Activated CD4-positive, alpha-beta T cell treated with anti-CD3 and anti-CD28 coated beads, Interleukin-2, amount 50 U/mL, for 48 hours (primary cell): ENCODE data around the gene MMP10.

Source experiments
- DNase-seq, 2 experiments: peaks; one replicate each; pipeline ENCODE4 v3.0.0-alpha.2; 2020

MMP10 gene

DNA sequence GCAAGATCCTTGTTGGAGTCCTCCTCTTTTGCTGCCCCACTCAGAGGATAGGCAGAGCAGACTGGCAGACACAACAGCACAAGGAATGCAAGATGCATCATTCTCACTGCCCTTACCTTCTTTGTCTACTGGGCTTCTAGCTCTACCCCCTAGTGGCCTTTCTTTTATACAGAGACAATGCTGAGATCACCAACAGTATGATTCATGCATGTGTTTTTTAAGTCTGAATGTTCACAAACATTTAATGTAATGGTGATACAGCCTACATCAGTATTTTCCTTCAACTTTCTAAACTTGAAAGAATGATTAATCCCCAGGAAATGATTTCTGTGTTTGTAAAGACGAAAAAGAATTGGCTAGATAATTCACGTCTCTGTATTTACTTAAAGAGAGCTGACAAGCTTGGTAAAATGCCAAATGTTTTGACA lies at the start of gene MMP10:
TSS of gene MMP10 (minus strand) at position 138 of the 428 bp plus-strand sequence. CDS start at position 101, 37 bp downstream.
- DNase-seq = no peak

DNA sequence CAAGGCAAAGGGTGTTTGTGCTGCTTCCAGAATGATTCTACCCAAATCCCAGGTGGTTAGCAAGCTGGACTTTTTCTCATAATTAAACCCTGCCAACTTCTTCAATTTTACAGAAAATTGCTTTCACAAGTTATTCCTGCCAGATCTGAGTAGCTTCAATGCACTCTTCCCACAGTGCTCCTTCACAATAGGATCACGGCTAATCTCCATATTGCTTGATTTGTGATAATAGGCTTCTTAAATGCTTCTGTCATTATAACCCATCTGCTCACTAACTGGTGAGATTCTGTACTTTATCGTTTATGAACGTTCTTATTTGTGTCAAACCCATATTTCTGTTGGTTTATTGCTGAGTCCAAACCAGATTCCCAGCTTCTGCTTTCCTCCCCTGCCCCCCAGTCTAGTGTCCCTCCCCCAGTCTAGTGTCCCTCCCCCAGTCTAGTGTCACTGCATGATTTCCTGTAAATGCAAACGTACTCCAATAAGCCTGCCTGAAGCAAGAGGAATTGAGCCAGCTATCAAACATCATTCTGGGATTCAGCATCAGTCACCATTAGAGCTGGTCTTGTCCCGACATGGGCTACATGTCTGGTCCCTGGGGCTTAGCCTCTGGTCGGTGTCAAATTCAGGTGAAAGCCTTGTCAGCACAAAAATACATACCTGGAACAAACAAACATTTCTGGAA lies 49.0 kb upstream of the MMP10 start:
- DNase-seq = no peak

DNA sequence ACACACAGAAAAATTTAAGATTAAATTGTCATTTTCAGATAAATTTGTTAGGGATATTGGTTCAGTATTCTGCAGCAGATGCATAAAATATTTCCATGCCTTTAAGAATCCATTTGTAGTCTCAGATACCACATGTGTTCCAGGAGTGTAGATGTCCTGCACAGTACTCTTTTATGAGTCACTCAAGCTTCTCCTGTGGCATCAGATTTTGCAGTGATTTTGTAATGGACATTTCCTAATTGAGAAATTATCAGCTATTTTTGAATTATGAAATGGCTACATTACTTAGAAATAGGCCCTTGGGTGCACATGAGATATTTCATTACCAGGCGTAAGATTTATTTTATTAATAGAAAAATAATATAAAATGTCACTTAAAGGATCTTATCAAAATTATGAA lies 44.1 kb upstream of the MMP10 start:
- DNase-seq = no peak

DNA sequence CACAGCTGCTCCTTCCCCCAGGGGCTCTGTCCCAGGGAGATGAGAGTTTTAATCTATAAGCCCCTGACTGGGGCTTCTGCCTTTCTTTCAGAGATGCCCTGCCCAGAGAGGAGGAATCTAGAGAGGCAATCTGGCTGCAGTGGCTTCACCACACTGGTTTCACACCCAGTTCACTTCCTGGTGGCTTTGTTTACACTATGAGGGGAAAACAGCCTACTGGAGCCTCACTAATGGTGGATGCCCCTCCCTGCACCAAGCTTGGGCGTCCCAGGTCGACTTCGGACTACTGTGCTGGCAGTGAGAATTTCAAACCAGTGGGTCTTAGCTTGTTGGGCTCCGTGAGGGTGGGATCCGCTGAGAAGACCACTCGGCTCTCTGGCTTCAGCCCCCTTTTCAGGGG lies 39.1 kb upstream of the MMP10 start:
- DNase-seq = no peak

DNA sequence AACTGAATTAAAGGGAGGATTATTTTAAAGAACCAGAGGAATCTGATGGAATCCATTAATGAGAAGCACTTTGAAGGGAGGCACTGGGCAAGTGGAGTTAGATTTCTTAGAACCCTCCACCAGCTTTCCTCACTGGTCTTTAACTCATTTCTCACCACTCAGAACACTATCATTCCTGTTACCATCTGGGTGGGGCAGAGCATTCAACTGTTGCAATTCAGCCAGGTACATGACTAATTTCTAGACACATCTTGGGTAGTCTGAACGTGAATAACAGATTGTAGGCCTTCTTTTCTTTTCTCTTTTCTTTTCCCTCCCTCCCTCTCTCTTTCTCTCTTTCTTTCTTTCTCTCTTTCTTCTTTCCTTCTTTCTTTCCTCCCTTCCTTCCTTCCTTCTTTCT lies 33.1 kb upstream of the MMP10 start:
- no peak for DNase-seq

DNA sequence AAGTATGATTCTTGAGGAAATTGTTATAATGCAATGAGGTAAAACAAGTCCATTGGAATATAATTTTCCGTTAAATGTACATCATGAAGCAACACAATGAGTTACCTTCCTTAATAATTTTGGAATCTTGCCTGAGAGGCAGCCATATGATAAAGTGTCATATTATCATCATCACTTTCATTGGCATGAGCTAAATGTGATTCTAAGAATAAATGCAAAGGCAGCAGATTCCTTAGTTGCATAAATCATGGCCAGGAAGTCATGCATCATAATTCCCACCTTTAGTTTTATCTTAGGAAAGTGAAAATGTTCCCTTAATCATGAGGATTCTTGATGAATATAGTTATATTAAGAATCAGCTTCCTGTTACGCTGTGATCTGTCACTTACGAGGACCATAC lies 31.8 kb upstream of the MMP10 start:
- DNase-seq = no peak

DNA sequence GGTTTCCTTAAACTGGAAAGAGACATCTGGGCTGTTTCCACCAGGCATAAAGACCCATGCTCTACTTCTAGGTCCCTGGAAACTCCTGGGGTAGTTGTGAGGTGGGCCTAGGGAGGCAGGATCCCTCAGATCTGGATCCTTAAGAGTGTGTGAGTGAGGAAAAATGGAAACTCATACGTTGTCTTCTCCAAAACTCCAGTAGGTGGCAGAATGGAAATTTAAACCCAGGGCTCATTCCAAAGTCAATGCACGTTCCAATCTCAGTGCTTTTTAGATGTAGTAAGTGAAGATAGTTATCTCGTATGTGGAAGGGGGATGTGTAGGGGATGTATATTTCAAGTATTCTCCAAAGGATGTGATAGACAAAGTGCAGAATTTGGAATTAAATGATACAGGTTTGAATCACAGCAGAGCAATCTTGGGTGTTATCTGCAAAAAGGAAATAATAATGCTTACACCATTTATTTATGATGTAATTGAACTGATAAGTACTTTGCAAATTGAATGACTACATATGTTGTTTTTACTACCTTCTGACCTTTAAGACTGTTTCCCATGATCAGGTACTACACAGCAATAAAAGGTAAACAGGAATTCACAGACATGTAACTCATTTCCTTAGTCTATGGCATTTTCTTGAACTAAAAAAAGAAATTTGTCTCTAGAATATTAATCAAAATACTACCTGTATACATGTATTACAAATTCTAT lies 30.7 kb upstream of the MMP10 start:
- DNase-seq = no peak

DNA sequence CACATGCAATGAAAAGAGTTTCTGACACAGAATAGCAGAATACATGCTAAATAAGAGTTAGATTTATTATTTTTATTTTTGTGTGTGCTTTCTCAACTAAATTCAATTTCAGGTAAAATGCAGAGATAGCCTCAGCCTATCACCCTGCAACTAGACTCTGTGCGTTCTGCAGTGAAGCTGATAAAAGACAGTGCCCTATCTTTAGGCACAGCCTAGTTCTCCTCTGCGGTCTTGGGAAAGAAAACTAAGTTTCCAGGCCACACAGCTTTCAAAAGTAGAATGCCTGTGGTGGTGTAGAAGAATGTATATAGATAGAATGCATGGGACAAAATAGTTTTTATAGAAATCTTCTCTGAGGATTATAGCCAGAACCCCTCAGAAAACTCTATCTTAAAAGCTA lies 29.5 kb upstream of the MMP10 start:
- no peak for DNase-seq

DNA sequence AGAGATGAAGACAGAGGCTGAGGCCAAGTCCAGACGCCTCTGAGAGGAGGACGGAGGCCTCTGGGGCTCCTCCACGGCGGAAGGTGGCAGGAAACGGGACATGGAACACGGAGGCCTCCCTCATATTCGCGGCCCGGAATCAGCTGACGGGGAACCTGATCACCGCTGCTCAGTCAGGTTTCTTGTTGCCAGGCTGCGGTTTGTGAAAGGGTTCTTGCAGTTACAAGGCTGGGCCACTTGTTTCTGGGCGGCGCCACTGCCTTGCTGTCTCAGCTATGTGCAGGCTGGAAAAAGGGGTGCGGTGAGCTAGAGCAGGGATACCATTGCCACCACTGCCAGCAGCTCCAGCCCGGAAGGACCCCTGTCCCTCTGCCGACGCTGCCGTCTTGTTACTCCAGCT lies 27.5 kb upstream of the MMP10 start:
- DNase-seq = peak in 1 of 2 experiments; percentile 6

DNA sequence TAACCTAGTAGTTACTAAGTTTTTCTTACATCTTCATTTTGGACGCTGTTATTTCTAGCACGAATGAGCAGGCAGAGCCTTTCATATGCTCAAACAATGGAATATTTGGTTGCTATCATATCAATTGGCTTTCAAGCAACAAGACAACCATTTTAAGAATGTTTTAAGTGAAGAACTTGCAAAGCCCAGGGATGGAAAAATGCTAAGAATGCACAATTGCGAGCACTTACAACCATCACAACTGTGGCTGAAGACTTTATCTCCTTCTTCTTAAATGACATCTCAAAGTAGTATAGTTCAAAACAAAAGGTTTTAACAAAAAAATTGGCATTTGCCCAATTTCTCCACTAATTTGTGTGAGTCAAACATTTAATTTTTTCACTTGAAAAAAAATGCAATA lies 25.9 kb upstream of the MMP10 start:
- DNase-seq = no peak

DNA sequence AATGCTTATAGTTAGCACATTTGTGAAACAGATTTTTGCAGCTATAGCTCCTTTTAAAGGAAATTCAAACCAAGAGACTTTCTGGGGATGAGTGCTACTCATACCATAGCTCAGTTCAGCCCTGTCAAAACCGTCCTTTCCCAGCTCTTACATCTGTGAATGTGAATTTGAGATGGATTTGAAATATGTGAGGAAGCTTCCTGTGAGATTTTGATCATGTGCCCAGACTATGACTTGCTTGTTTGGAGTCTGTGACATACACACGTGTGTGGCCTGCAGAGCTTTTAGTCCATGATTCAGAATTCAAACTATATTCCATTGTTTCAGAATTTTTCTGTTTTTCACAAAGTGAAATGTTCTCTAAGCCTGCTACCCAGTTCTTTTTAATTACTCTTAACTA lies 21.9 kb upstream of the MMP10 start:
- DNase-seq = no peak

DNA sequence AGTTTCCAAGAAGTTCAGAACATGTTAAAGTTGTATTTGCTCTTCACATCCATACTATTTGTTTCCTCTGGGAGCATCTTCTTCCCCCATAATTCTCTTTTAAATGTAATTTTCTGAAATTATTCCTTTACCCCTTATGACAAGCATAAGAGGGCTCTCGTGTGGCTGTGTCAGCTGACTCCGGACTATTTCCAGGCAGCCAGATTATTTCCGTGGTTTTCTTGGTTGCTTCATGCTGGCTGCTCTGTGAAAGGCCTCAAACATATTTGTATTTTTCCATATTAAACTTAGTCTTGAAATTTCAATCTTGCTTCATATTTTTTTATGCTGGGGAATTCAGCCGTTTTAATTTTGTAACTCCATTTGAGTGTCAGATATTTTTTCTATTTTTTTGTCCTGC lies 20.3 kb upstream of the MMP10 start:
- no peak for DNase-seq

DNA sequence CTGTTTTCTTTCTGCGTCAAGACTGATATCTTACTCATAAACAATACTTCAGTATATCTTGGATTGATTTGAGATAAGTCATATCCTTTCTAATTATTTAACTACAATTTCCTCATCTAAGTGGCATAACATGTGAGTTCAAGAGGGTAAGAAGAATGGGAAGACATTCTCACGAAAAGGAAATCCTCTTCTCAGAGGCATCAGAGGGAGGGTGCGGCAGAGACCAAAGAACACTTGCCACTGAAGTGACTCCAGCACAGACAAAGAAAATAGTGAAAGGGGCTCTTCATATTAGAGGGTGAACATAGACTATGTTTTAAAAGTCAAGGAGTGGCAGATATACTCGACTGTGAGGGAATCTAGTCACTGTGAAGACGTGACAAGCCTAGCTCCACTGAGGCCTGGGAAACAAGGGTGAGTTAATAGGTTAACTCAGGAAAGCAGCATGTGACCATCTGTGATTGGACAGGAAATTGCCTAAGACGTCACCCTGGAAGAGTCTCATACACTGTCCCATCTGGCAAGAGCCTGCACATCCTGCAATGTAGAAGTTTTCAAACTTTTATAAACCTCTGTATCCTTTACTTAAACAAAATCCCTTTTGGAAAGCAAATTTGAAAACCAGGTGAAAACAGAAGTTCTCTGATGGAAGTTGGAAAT lies 19.4 kb upstream of the MMP10 start:
- DNase-seq = no peak

DNA sequence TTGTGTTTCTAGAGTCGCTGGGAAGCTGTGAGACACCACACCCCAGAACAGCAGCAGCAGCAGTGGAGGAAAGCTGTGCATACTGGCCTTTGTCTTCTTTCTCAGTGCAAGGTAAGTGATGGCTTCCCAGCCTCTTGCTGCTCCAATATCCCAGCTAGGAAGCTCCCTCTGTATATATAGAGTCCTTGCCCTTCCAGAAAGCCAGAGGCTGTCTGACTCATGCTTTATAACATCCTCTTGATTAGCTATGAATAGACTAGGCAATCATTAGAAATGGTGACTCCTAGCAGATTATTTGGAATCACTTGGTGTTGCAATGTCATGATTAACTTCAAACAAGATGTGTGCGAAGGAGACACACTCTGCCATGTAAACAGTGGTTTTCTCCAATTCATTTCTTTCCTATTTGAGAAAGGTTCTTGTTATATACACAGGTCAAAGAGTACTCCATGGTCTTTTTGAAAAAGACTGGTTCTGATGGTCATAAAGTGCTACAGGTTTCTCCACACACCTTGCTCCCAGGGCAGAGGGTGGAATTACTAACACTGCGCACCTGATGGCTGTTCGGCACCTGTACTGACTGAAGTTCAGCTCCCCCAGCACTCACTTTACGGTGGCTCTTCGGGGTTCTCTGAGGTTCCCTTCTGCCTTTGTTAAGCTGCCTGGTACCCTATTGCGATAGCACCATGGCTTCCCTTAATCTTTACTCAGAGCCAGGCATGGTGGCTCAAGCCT lies 17.8 kb upstream of the MMP10 start, which contains the start of gene MMP1:
TSS of gene MMP1 (minus strand) at position 149 of the 735 bp plus-strand sequence. CDS start at position 81, 68 bp downstream.
- no peak for DNase-seq

DNA sequence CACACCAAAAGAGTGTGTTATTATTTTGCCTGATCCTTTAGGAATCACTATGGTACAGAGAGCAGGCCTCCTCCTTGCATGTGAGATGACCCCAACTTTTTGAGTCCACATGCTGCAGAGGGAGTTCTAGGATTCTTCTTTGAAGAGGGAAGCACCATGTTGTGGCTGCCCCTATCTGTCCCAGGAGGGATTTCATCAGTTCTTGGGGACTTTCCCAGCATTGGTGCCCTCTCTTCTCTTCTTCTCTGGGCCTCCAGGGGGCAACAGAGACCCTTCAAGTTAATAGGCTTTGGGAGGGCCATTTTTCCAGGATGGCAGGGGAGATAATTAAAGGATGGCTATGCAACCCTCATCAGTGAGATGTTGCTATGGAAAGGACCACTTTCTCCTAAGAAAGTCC lies 14.0 kb upstream of the MMP10 start:
- DNase-seq = peak; percentile 4 to 12

DNA sequence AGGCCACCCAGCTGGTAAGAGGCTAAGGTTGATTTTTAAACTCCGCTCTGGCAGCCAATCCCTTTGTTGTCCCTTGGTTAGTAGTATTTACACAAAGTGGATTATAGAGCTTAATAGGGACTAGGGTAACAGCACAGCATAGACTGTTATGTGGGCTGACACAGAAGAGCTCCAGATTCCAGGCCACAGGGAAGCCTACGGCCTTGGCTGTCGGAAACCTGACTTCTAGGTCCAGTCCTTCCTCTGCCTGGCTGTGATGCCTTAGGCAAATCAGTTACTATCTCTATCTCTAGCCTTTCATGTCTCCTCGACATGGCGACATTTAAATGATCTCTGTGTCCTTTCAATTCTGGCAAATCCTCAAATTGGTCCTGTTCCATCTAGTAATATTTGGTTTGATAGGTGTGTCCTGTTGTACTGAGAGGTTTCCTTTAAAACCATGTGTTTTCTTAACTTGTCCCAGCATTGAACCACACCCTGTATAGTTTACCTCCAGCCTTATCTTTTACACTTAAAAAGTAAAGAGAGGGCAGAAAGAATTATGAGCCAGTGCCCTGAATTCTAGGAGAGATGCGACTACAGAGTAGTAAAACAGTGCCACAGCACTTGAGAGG lies 13.4 kb upstream of the MMP10 start:
- no peak for DNase-seq

DNA sequence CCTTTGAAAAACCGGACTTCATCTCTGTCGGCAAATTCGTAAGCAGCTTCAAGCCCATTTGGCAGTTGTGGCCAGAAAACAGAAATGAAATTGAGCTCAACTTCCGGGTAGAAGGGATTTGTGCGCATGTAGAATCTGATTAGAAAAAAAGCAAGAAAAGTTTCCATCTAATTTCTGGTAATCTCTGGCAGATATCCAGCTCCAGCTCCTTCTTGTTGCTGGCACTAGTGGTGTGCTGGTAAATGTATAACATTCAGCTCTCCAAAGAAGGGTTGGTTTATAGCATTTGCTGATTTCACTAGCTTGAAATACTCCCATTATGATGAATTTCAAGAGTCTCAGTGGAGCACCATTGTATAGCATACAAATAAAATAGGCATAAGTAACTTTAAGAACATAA lies 12.2 kb upstream of the MMP10 start:
- no peak for DNase-seq

DNA sequence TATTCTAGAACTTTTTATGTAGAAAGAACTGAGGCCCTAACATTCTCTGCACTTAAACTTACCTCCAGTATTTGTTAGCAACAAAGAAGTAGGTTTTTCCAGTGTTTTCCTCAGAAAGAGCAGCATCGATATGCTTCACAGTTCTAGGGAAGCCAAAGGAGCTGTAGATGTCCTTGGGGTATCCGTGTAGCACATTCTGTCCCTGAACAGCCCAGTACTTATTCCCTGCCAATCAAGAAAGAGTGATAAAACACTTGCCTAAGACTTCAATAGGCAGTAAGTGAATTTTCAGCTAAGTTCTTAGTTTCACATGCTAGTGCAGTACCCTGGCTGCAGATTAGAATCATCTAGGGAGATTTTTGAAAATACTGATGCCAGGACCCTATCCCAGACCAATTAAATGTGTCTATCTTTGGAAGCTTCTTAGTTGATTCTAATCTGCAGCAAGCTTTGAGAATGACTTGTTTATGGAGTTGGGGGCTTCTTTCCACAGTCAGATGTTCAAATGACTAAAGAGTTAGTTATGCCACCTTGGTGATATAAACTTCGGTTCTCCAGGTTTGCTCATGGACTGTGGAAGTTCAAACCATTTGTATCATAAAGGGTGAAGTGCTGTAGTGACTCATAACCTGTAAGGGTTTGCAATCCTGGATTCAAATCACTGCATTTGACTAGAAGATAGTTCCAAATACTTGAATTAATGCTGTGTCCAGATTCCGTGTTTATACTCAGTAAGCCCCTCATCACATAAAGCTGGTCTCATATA lies 11.0 kb upstream of the MMP10 start:
- DNase-seq = no peak

DNA sequence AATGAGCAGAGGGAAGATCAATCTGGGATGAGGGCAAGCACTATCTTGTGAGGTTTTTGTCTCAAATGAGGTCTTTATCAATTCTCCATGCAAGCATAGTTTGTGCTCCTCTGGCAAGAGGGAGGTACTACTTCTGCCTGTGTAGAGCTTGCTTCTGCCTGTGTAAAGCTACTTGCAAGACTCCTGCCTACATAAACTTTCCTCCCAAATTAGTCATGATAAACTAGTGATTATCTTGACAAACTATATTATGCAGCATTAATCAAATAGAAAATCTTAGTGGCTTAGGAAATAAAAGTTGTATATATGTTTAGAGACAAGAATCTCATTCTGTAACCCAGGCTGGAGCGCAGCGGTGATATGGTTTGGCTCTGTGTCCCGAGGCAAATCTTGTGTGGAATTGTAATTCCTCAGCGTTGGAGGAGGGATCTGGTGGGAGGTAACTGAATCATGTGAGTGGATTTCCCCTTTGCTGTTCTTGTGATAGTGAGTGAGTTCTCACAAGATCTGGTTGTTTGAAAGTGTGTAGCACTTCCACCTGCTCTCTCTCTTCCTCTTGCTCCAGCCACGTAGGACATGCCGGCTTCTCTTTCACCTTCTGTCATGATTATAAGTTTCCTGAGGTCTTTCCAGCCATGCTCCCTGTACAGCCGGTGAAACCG lies 8.0 kb upstream of the MMP10 start:
- DNase-seq = no peak

DNA sequence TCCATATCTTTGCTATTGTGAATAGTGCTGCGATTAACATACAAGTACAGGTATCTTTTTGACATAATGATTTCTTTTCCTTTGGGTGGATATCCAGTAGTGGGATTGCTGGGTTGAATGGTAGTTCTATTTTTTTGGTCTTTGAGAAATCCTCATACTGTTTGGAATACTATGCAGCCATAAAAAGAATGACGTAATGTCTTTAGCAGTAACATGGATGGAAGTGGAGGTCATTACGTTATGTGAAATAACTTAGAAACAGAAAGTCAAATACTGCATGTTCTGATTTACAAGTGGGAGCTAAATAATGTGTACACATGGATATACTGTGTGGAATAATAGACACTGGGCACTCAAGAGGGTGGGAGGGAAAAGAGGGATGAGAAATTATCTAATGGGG lies 4.0 kb upstream of the MMP10 start:
- DNase-seq = no peak

DNA sequence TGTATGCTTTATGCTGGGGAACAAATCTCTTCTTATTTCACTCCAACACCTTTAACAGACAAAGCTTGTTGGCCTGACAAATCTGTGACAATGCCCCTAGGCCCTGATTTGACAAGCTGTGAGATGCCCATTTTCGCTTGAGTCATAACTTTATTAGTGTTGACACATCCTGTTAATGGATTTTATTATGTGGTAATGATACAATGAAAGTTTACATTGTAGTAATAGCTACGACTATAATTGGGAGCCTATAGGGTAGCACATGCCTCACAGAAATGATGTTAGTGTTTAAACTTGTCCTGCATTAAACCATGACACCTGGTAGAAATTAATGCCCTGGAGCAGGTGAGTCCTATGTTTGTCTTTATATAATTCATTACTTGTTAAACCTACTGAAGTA lies 3.3 kb upstream of the MMP10 start:
- DNase-seq = no peak

DNA sequence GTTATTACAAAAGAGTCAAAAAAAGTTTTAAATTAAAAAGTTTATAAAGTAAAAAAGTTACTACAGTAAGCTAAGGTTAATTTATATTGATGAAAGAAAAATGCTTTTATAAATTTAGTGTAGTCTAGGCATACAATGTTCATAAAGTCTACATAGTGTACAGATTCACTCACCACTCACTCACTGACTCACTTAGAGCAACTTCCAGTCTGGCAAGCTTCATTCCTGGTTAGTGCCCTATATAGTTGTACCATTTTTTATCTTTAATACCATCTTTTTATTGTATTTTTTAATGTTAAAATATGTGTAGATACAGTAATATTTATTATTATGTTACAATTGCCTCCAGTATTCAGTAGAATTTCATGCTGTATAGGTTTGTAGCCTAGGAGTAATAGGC lies 2.6 kb upstream of the MMP10 start:
- DNase-seq = no peak
